HG03064 (cell line): ENCODE data around the gene CDYL.
A peak's percentile ranks its signal among the peaks of the same experiment; 100 is the strongest.

Experiments used
- ATAC-seq: cut with Tn5 transposase; IDR thresholded peaks from one replicate; pipeline ENCODE4 v1.9.1; 2021; ENCODE audit warnings: low read depth; ENCODE audit not compliant: unreplicated experiment

The CDYL gene

GRCh38 chr6:4872841-4873240 is 96.6 kb downstream of the CDYL start:
- ATAC-seq = no peak

DNA sequence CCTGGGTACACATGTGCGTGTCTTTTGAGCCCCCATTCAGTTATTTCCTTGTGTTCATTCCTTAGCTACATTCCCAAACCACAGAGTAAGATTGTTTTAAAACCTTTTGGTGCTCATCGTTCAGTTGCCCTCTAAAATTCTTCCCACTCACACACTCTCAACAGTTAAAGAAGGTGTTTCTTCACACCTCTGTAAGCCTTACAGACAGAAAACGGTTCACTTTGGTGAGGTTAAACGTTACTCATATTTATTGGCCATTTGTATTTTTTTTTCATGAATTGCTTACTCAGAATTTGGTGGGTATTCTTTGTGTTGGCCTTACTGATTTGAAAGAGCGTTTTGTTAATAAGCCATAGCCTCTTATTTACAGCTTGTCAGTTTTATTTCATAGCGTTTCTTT is 97.7 kb downstream of the CDYL start:
- no peak for ATAC-seq

GRCh38 chr6:4879741-4880275 is 103.6 kb downstream of the CDYL start:
- ATAC-seq = peak; percentile 74

GRCh38 chr6:4880363-4880762 is 104.2 kb downstream of the CDYL start:
- no peak for ATAC-seq

DNA sequence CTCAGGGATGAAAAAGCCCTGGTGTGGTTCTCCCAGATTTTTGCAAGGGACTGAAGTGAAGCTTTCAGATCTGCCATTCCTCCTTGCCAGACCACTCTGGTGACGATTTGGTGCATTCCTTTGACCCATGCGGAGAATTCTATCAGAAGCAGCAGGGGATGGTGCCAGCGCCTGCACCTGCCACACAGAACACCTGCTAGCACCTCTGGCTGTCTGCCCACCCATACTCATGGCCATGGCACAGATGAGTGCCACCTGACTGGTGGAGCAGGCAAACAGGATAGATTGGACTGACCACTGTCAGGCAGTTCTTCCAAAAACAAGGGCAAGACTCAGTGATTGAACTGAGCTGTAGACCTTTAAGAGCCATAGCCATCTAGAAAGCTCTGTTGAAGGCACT is 107.1 kb downstream of the CDYL start:
- ATAC-seq = no peak

DNA sequence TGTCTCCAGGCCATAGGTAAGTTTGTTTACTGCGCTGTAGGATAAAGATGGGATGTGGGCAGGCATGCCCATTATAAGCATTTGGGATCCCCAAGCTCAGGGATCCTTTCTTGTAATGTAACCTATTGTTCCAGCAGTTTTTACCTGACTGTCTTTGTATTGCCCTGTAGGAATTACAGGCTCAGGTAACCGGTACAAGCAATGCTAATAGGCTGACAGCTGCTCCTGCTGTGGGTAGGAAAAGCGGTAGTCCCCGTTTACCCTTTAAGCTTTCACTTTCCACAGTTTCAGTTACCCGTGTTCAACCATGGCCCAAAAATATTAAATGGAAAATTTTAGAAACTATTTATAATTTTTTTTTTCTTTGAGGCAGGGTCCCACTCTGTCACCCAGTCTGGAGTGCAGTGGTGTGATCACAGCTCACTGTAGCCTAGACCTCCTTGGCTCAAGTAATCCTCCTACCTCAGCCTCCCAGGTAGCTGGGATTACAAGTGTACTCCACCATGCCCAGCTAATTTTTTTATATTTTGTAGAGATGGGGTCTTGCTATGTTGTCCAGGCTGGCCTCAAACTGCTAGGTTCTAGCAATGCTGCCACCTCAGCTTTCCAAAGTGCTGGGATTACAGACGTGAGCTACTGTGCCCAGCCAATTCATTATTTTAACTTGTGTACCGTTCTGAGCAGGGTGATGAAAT is 108.6 kb downstream of the CDYL start:
- no peak for ATAC-seq

DNA sequence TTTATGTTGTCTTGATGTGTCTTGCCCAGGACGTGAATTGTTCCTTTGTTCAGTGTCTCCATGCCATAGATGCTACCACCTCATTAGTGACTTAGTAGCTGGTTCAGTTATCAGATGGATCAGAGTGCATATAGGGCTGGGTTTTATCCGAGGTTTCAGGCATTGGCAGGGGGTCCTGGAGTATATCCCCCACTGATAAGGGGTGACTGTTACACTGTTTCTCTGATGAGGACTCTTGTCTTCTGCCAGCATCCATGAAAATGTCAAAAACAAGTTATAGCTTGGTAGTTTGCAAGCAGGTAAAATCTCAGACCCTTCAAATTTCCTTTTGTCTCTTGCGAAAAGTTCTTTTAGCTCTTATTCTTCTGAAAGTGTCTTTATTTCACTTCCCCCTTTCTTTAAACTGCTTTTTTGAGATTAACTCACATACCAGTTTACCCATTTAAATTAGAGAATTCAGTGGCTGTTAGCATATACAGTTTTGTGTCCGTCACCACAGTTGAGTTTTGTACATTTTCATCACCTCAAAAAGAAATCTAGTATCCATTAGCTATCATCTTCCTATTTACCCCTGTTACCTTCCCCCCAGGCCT is 109.2 kb downstream of the CDYL start:
- no peak for ATAC-seq

GRCh38 chr6:4888841-4889240 is 112.6 kb downstream of the CDYL start:
- no peak for ATAC-seq

DNA sequence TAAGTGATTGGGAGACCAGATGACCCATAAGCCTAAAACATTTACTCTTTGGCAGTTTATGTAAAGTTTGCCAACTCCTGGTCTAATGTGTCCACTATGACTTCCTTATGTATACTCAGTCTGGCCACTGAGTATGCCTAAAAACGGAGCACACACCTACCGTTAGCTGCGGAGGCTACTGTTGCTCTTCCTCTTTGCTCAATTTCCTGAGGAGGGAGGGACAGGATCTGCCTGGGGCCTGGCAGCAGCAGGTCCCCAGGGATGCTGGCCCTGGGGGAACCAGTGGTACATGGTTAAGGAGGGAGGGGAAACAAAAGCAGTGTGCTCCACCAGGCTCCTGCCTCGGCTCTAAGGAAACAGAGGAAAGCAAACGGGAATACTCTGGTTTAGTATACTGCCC is 113.5 kb downstream of the CDYL start:
- no peak for ATAC-seq

- no peak for ATAC-seq
Measured at GRCh38 chr6:4890191-4890590, 114.0 kb downstream of the CDYL start.

GRCh38 chr6:4890627-4891026 is 114.4 kb downstream of the CDYL start:
- ATAC-seq = no peak

GRCh38 chr6:4891141-4891540 is 114.9 kb downstream of the CDYL start:
- no peak for ATAC-seq

GRCh38 chr6:4892785-4893485 is 116.7 kb downstream of the CDYL start:
- ATAC-seq = no peak

- no peak for ATAC-seq
Measured at GRCh38 chr6:4894049-4894448, 117.8 kb downstream of the CDYL start.

GRCh38 chr6:4895971-4896370 is 119.8 kb downstream of the CDYL start:
- no peak for ATAC-seq

- ATAC-seq = no peak
Measured at GRCh38 chr6:4896401-4896800, 120.2 kb downstream of the CDYL start.

GRCh38 chr6:4899249-4900034 is 123.2 kb downstream of the CDYL start:
- no peak for ATAC-seq

- ATAC-seq = peak; percentile 44
Measured at GRCh38 chr6:4901386-4902061, 125.3 kb downstream of the CDYL start.

DNA sequence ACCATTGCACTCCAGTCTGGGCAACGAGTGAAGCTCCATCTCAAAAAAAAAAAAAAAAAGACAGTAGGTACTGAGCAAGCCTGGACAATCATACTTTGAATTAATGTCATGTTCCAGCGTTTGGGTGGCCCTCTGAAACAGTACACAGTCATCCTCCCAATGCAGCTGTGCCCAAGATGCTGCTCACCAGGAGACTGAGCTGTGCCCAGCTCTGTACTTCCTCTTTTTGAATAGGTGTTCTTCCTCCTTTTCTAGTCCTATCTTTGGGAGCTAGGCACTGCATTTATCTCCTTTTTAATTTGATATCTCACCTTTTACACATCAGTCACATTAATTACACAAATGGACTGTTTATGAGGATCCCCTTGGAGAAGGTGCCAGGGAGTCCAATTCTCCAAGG is 126.2 kb downstream of the CDYL start:
- no peak for ATAC-seq

GRCh38 chr6:4903121-4903520 is 126.9 kb downstream of the CDYL start:
- no peak for ATAC-seq
